ENCODE measurements around the gene OBSCN.

Gene OBSCN

DNA sequence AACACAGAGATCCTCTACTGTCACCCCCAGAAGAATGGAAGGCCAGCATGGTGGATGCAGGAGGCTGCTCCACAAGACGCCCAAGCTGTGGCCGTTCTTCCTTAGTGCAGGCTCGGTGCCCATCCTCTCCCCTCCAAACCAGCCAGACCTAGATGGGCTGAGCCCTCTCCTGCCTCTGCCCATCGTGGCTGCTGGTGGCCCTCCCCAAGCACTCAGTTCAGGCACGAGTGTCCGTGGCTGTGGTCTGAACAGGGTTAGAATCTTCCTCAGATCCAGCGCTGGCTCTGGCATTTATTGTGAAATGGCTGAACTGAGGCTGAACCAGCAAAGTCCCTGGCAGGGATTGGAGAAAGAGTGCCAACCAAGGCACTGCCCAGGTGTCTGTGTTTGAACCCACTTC is 139.3 kb downstream of the OBSCN start:
- TF ChIP-seq, protein P1, sequence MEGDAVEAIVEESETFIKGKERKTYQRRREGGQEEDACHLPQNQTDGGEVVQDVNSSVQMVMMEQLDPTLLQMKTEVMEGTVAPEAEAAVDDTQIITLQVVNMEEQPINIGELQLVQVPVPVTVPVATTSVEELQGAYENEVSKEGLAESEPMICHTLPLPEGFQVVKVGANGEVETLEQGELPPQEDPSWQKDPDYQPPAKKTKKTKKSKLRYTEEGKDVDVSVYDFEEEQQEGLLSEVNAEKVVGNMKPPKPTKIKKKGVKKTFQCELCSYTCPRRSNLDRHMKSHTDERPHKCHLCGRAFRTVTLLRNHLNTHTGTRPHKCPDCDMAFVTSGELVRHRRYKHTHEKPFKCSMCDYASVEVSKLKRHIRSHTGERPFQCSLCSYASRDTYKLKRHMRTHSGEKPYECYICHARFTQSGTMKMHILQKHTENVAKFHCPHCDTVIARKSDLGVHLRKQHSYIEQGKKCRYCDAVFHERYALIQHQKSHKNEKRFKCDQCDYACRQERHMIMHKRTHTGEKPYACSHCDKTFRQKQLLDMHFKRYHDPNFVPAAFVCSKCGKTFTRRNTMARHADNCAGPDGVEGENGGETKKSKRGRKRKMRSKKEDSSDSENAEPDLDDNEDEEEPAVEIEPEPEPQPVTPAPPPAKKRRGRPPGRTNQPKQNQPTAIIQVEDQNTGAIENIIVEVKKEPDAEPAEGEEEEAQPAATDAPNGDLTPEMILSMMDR (conservative IDR thresholded peaks at IDR 0.05; ENCODE audit: low read depth, low read length): no peak
- H3K4me3 ChIP-seq (ENCODE audit: low read length): no peak overlapping the region
- DNase-seq (ENCODE audit: low read depth): no peak

GRCh38 chr1:228348708-228349467 is 141.0 kb downstream of the OBSCN start:
- no peak overlapping the region for H3K4me3 ChIP-seq (ENCODE audit: low read length)
- no peak for DNase-seq (ENCODE audit: low read depth)
- TF ChIP-seq, protein P1 (conservative IDR thresholded peaks at IDR 0.05; ENCODE audit: low read depth, low read length): no peak

GRCh38 chr1:228349701-228350171 is 141.9 kb downstream of the OBSCN start:
- TF ChIP-seq, protein P1 (conservative IDR thresholded peaks at IDR 0.05; ENCODE audit: low read depth, low read length): no peak
- H3K4me3 ChIP-seq (ENCODE audit: low read length): no peak overlapping the region
- no peak for DNase-seq (ENCODE audit: low read depth)

- TF ChIP-seq, protein P1 (conservative IDR thresholded peaks at IDR 0.05; ENCODE audit: low read depth, low read length): no peak
- DNase-seq (ENCODE audit: low read depth): no peak
- H3K4me3 ChIP-seq (ENCODE audit: low read length): no peak overlapping the region
Measured at GRCh38 chr1:228350179-228350742, 142.4 kb downstream of the OBSCN start.

DNA sequence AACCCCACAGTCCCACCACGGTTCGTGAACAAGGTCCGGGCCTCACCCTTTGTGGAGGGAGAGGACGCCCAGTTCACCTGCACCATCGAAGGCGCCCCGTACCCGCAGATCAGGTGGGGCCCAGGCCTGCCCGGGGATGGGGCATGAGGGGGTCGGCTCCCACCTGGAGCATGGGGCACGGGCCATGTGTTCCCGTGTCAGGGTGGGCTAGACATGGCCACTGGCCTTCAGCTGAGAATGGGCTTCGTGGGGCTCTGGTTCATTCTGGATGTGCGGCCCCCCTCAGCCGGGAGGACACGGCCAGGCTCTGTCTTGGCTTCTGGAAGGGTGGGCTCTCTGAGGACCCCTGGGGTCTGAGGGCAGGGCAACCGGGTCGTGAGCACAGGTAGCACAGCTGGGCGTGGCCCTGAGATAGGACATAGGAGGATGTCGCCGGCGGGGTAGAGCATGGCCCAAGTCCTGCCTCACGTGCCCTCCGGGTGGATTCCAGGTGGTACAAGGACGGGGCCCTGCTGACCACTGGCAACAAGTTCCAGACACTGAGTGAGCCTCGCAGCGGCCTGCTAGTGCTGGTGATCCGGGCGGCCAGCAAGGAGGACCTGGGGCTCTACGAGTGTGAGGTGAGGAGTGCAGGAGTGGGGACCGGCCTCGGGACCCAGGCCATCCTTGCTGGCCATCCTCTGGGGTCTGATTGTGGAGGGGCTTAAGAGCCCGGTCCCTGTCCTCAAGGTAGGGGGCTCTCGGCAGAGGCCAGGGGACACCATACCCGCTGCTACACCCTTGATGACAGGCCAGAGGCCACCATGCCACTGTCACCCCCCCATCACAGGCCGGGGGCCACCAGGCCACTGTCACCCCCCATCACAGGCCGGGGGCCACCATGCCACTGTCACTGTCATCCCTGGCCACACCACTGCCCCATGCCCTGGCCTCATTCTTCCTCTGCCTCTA is 143.3 kb downstream of the OBSCN start:
- H3K4me3 ChIP-seq (ENCODE audit: low read length): no peak overlapping the region
- DNase-seq (ENCODE audit: low read depth): no peak
- TF ChIP-seq, protein P1 (conservative IDR thresholded peaks at IDR 0.05; ENCODE audit: low read depth, low read length): no peak

- no peak overlapping the region for H3K4me3 ChIP-seq (ENCODE audit: low read length)
- no peak for DNase-seq (ENCODE audit: low read depth)
- TF ChIP-seq, protein P1 (conservative IDR thresholded peaks at IDR 0.05; ENCODE audit: low read depth, low read length): no peak
Measured at GRCh38 chr1:228351850-228352249, 144.0 kb downstream of the OBSCN start.

Measured in retinal pigment epithelial cell (primary cell).